ENCODE measurements around the gene AKR1C2.

GRCh38 chr10:4978870-4979269 lies 24.8 kb downstream of the AKR1C2 start:
- TF ChIP-seq POLR2AphosphoS5 (IDR thresholded peaks at IDR 0.05; ENCODE audit: low read depth, low read length): no peak
- TF ChIP-seq POLR2A (IDR thresholded peaks at IDR 0.05; ENCODE audit: low read depth, low read length): no peak
- TF ChIP-seq TAF1 (IDR thresholded peaks at IDR 0.05; ENCODE audit: low read depth, low read length): no peak

Measured in GM12891 (cell line).